Measurements from ENCODE around the gene RXRB. TPM values are rescaled to one million over a fixed set of nuclear protein-coding genes. Genes with fewer than 3 reads are reported as not detected.
A peak's percentile ranks its signal among the peaks of the same experiment; 100 is the strongest.

RXRB gene
- total and polyA plus RNA-seq, 2 of the 13 experiments (the other 11 are each of a cell fraction or from before 2014, with no cell fraction given) = 26.7 to 55.7 TPM

GRCh38 chr6:33166811-33167210, 33.7 kb downstream of the RXRB start (continued):
- TF ChIP-seq ARID4A (CRISPR knock-in tag; IDR thresholded peaks at IDR 0.05; ENCODE audit: borderline replicate concordance) = no peak
- TF ChIP-seq RARA (CRISPR knock-in tag; IDR thresholded peaks at IDR 0.05) = no peak

DNA sequence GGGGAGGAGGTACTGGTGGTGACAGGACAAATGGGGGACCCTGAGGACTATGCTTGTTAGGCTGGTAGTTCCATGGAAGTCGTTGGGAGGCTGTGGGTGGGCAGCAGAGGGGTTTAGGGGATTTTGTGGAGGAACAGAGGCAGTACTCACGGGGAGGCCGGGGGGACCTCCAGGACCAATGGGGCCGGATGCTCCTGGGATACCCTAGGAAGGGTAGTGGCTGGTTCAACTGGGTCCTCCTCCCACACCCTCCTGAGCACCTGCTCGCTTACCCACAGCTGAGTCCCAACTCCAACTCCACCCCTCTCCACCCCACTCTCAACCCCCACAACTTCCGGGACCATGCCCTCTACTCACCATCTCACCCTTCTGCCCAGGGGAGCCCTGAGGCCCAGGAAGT, 34.1 kb downstream of the RXRB start:
- TF ChIP-seq ZNF563 (CRISPR knock-in tag; IDR thresholded peaks at IDR 0.05) = no peak
- TF ChIP-seq HNF4G (IDR thresholded peaks at IDR 0.05; ENCODE audit: borderline replicate concordance, low read depth, low read length) = 0 out of 2 replicates have a peak, but pooled peaks have one; percentile 4
- TF ChIP-seq HNF4G (CRISPR knock-in tag; IDR thresholded peaks at IDR 0.05; ENCODE audit: borderline replicate concordance, low read depth) = no peak
- ChIA-PET POLR2A (no interaction called here), CTCF (ENCODE audit: low intra/inter-chr PET ratio, low total read pairs) (no interaction called here)
- no peaks in the 10 kb centered on the region for H3K9me3 ChIP-seq (ENCODE audit: low read length)
- H3K4me1 ChIP-seq (ENCODE audit: insufficient read depth, low read length) = peaks cover 17% of the 10 kb centered on the region
- DNase-seq (ENCODE audit: low spot score) (no peak), FAIRE-seq (no peak), ATAC-seq (no peak)
- no peak overlapping the region for H2AFZ ChIP-seq (ENCODE audit: low read length)
- H3K27me3 ChIP-seq (ENCODE audit: control insufficient read depth in 1 of 2, insufficient read depth in 2 of 2, low read length in 2 of 2) = peaks cover 6 to 15% of the 10 kb centered on the region in 2 experiments; a peak in 3 of 5 replicates
- 14% methylated on average over 4 of the region's 6 CpGs for WGBS (ENCODE audit: low lambda C conversion rate)
- no peaks in the 10 kb centered on the region for H3K36me3 ChIP-seq (replicated peaks in 1 of 2; ENCODE audit: control insufficient read depth in 1 of 2, insufficient read depth in 2 of 2, low read length in 2 of 2)
- H3K4me2 ChIP-seq (ENCODE audit: low read depth, low read length) = no peak overlapping the region
- H3K79me2 ChIP-seq (ENCODE audit: insufficient read depth, low read length) = no peaks in the 10 kb centered on the region
- in situ Hi-C loops (cut with HindIII; ENCODE audit: extremely low pct_ligation_motif_present, low pct_unique_long_range_greater_than_20kb) = loop anchor here (10.0 kb wide), 1 partner anchor 152 kb away; no protein-coding TSS in a partner anchor
- H4K20me1 ChIP-seq (ENCODE audit: insufficient read depth, low read length) = no peaks in the 10 kb centered on the region
- BruUV-seq (replicated peaks) = no TSS peak
- intact Hi-C loops (cut with micrococcal nuclease; ENCODE audit: unreplicated experiment) = no loop called here
- no peak overlapping the region for H3K9ac ChIP-seq (ENCODE audit: insufficient read depth, low read depth, low read length)
- no peak overlapping the region for H3K27ac ChIP-seq (ENCODE audit: extremely low read length, insufficient read depth, low read length)
- H3K4me3 ChIP-seq (replicated peaks in 1 of 3; ENCODE audit: insufficient read depth in 1 of 3, low read depth in 2 of 3, low read length in 3 of 3) = no peak overlapping the region
